HUES64 (cell line): Measurements from ENCODE around the gene JMJD7.

Source experiments
- H3K27ac ChIP-seq: 2 replicates; pipeline ENCODE4 v1.7.0; 2013; ENCODE audit warnings: low read depth, low read length, inconsistent platforms
- H3K27me3 ChIP-seq: 2 replicates; pipeline ENCODE4 v1.6.1; 2013; ENCODE audit warnings: mild to moderate bottlenecking, low read length; ENCODE audit not compliant: insufficient read depth
- H3K36me3 ChIP-seq: 2 replicates; pipeline ENCODE4 v1.6.1; 2013; ENCODE audit warnings: mild to moderate bottlenecking, low read length; ENCODE audit not compliant: insufficient read depth
- H3K4me1 ChIP-seq: 2 replicates; pipeline ENCODE4 v1.6.1; 2013; ENCODE audit warnings: mild to moderate bottlenecking, low read length, moderate library complexity; ENCODE audit not compliant: insufficient read depth
- H3K4me3 ChIP-seq: 2 replicates; pipeline ENCODE4 v1.5.1; 2013; ENCODE audit warnings: mild to moderate bottlenecking, low read length, moderate library complexity
- H3K9ac ChIP-seq: 2 replicates; pipeline ENCODE4 v1.6.1; 2013; ENCODE audit warnings: mild to moderate bottlenecking, low read depth, low read length
- H3K9me3 ChIP-seq: 2 replicates; pipeline ENCODE4 v1.6.1; 2013; ENCODE audit warnings: low read depth, low read length; ENCODE audit not compliant: insufficient read depth
- WGBS: fragments of 150-250, 120-280 bp; methylation state at CpG from one replicate; pipeline ENCODE4 v1.1.7; 2013; ENCODE audit warnings: missing lambda C conversion rate; 5-methylcytosine and 5-hydroxymethylcytosine counted together

JMJD7 gene

GRCh38 chr15:41885841-41886240 is 57.9 kb downstream of the JMJD7 start:
- no peaks in the 10 kb centered on the region for H3K4me1 ChIP-seq
- no peak overlapping the region for H3K4me3 ChIP-seq
- H3K27ac ChIP-seq = no peak overlapping the region
- no peaks in the 10 kb centered on the region for H3K36me3 ChIP-seq
- H3K9me3 ChIP-seq = no peaks in the 10 kb centered on the region
- 95% methylated on average over 14 of the region's 14 CpGs for WGBS
- no peak overlapping the region for H3K9ac ChIP-seq
- H3K27me3 ChIP-seq = peaks cover 28% of the 10 kb centered on the region

GRCh38 chr15:41886741-41887140 is 58.8 kb downstream of the JMJD7 start:
- Histone ChIP-seq H3K4me1 (no peaks in the 10 kb centered on the region), H3K27ac (no peak overlapping the region), H3K27me3 (peaks cover 19% of the 10 kb centered on the region), H3K4me3 (no peak overlapping the region), H3K9me3 (no peaks in the 10 kb centered on the region), H3K9ac (no peak overlapping the region), H3K36me3 (no peaks in the 10 kb centered on the region)
- WGBS = 91% methylated on average over 7 of the region's 7 CpGs

GRCh38 chr15:41887161-41887560 is 59.3 kb downstream of the JMJD7 start:
- H3K9ac ChIP-seq = no peak overlapping the region
- 93% methylated on average over 10 of the region's 10 CpGs for WGBS
- H3K9me3 ChIP-seq = no peaks in the 10 kb centered on the region
- H3K36me3 ChIP-seq = no peaks in the 10 kb centered on the region
- H3K27ac ChIP-seq = no peak overlapping the region
- no peaks in the 10 kb centered on the region for H3K4me1 ChIP-seq
- H3K27me3 ChIP-seq = peaks cover 15% of the 10 kb centered on the region
- no peak overlapping the region for H3K4me3 ChIP-seq
